ENCODE measurements around the gene KCNK2. TPM values are rescaled to one million over a fixed set of nuclear protein-coding genes. Genes with fewer than 3 reads are reported as not detected.

The KCNK2 gene
- polyA plus RNA-seq, 1 of the 3 experiments (the other 2 are of a cell fraction) = 12.2 TPM

GRCh38 chr1:215220346-215220745, 137.8 kb downstream of the KCNK2 start (continued):
- TF ChIP-seq REST (IDR thresholded peaks at IDR 0.05; ENCODE audit: low read depth, low read length) = no peak
- no peak for TF ChIP-seq EP300 (IDR thresholded peaks at IDR 0.05; ENCODE audit: borderline replicate concordance in 1 of 2, low read depth in 1 of 2, low read length in 1 of 2)
- no peak for TF ChIP-seq GATA2 (CRISPR knock-in tag; IDR thresholded peaks at IDR 0.05)
- no peak for TF ChIP-seq SMC3 (IDR thresholded peaks at IDR 0.05; ENCODE audit: low read depth, low read length)
- TF ChIP-seq MXI1 (IDR thresholded peaks at IDR 0.05; ENCODE audit: low read depth, low read length) = no peak
- TF ChIP-seq RFX5 (IDR thresholded peaks at IDR 0.05; ENCODE audit: low read length) = no peak
- TF ChIP-seq IRF3 (IDR thresholded peaks at IDR 0.05; ENCODE audit: low read depth, low read length) = no peak

- Histone ChIP-seq H4K20me1 (ENCODE audit: insufficient read depth) (no peaks in the 10 kb centered on the region), H3K36me3 (replicated peaks in 1 of 2; ENCODE audit: control insufficient read depth in 1 of 2, insufficient read depth in 2 of 2, low read length in 1 of 2) (no peaks in the 10 kb centered on the region), H3F3A (replicated peaks; ENCODE audit: insufficient read depth) (no peaks in the 10 kb centered on the region), H3K9ac (no peak overlapping the region), H3K4me3 (ENCODE audit: low read depth in 2 of 2, low read length in 1 of 2) (no peak overlapping the region), H3K4me2 (no peak overlapping the region), H3K4me1 (ENCODE audit: control insufficient read depth in 1 of 2, insufficient read depth in 2 of 2, low read depth in 1 of 2, low read length in 1 of 2) (no peaks in the 10 kb centered on the region), H3K27me3 (ENCODE audit: insufficient read depth) (no peaks in the 10 kb centered on the region), H3K9me2 (no peaks in the 10 kb centered on the region), H2AFZ (ENCODE audit: low read depth) (peak overlapping the region; percentile 18; the same call in 1 of the 2 replicates), H3K9me3 (no peaks in the 10 kb centered on the region), H3K79me2 (ENCODE audit: insufficient read depth) (no peaks in the 10 kb centered on the region), H3K27ac (ENCODE audit: low read depth in 2 of 2, low read length in 1 of 2) (no peak overlapping the region)
- POLR2A ChIA-PET = no interaction called here
- CTCF ChIA-PET = no interaction called here
- no peak for DNase-seq
- WGBS (ENCODE audit: low lambda C conversion rate) = 57% methylated on average over 2 of the region's 2 CpGs
- TF ChIP-seq ELF1 (IDR thresholded peaks at IDR 0.05) (0 out of 2 replicates have a peak, but pooled peaks have one; percentile 29), TEAD4 (IDR thresholded peaks at IDR 0.05; ENCODE audit: borderline replicate concordance, insufficient read depth) (no peak), CTCF (IDR thresholded peaks at IDR 0.05) (no peak), MEF2A (IDR thresholded peaks at IDR 0.05; ENCODE audit: borderline replicate concordance, low read depth) (no peak), FOXM1 (IDR thresholded peaks at IDR 0.05; ENCODE audit: low read depth) (no peak), POLR2AphosphoS5 (IDR thresholded peaks at IDR 0.05; ENCODE audit: low read depth, low read length) (no peak), YY1 (IDR thresholded peaks at IDR 0.05; ENCODE audit: low read depth) (0 out of 2 replicates have a peak, but pooled peaks have one; percentile 15), JUND (IDR thresholded peaks at IDR 0.05) (no peak; the same call in 1 of the 2 replicates), ZBTB33 (IDR thresholded peaks at IDR 0.05; ENCODE audit: borderline replicate concordance, low read depth) (no peak), USF1 (IDR thresholded peaks at IDR 0.05; ENCODE audit: borderline replicate concordance, low read depth) (no peak), FOXJ3 (CRISPR knock-in tag; IDR thresholded peaks at IDR 0.05) (no peak), RCOR1 (IDR thresholded peaks at IDR 0.05; ENCODE audit: low read length) (no peak), TCF12 (IDR thresholded peaks at IDR 0.05) (no peak), IRF3 (IDR thresholded peaks at IDR 0.05; ENCODE audit: low read depth, low read length) (no peak), FOSL2 (IDR thresholded peaks at IDR 0.05; ENCODE audit: borderline replicate concordance, low read depth) (peak; percentile 23; the same call in 1 of the 2 replicates)
Observed at GRCh38 chr1:215226757-215227156, 144.2 kb downstream of the KCNK2 start.
